ENCODE data around the gene TTC39B.

Gene TTC39B

GRCh38 chr9:15135164-15135792, 171.7 kb downstream of the TTC39B start:
- DNase-seq (ENCODE audit: low read depth): peak; percentile 79
- peak overlapping the region; percentile 29 for H3K4me3 ChIP-seq (replicated peaks; ENCODE audit: low read depth, low read length)
- peak; percentile 95 for TF ChIP-seq CTCF (IDR thresholded peaks at IDR 0.05; ENCODE audit: low read length, missing control alignments)

- no peak for TF ChIP-seq CTCF (IDR thresholded peaks at IDR 0.05; ENCODE audit: low read length, missing control alignments)
- no peak for DNase-seq (ENCODE audit: low read depth)
- no peak overlapping the region for H3K4me3 ChIP-seq (replicated peaks; ENCODE audit: low read depth, low read length)
Measured at GRCh38 chr9:15133488-15133887, 173.5 kb downstream of the TTC39B start.

GRCh38 chr9:15132091-15132490, 174.9 kb downstream of the TTC39B start:
- DNase-seq (ENCODE audit: low read depth): no peak
- no peak for TF ChIP-seq CTCF (IDR thresholded peaks at IDR 0.05; ENCODE audit: low read length, missing control alignments)
- H3K4me3 ChIP-seq (replicated peaks; ENCODE audit: low read depth, low read length): no peak overlapping the region

- no peak overlapping the region for H3K4me3 ChIP-seq (replicated peaks; ENCODE audit: low read depth, low read length)
- DNase-seq (ENCODE audit: low read depth): no peak
- TF ChIP-seq CTCF (IDR thresholded peaks at IDR 0.05; ENCODE audit: low read length, missing control alignments): no peak
Measured at GRCh38 chr9:15131094-15131493, 175.9 kb downstream of the TTC39B start.

GRCh38 chr9:15127831-15128230, 179.2 kb downstream of the TTC39B start:
- TF ChIP-seq CTCF (IDR thresholded peaks at IDR 0.05; ENCODE audit: low read length, missing control alignments): no peak

GRCh38 chr9:15121630-15122029, 185.4 kb downstream of the TTC39B start:
- TF ChIP-seq CTCF (IDR thresholded peaks at IDR 0.05; ENCODE audit: low read length, missing control alignments): no peak
- H3K4me3 ChIP-seq (replicated peaks; ENCODE audit: low read depth, low read length): no peak overlapping the region
- DNase-seq (ENCODE audit: low read depth): no peak

More at GRCh38 chr9:15127831-15128230, 179.2 kb downstream of the TTC39B start:
- no peak for DNase-seq (ENCODE audit: low read depth)
- H3K4me3 ChIP-seq (replicated peaks; ENCODE audit: low read depth, low read length): no peak overlapping the region

- H3K4me3 ChIP-seq (replicated peaks; ENCODE audit: low read depth, low read length): no peak overlapping the region
- TF ChIP-seq CTCF (IDR thresholded peaks at IDR 0.05; ENCODE audit: low read length, missing control alignments): no peak
- DNase-seq (ENCODE audit: low read depth): no peak
Measured at GRCh38 chr9:15116130-15116580, 190.9 kb downstream of the TTC39B start.

Data from fibroblast of pulmonary artery (primary cell).